ENCODE results near the gene BCAS3. TPM values are rescaled to one million over a fixed set of nuclear protein-coding genes. Genes with fewer than 3 reads are reported as not detected.
"Not testable (repeated sequence)": the region's sequence is repeated elsewhere in the genome, so short reads cannot be mapped to it uniquely, and the experiment has no call there.

Gene BCAS3
- total RNA-seq, 6 experiments from 2014 or later = 9.2 to 22.1 (median 14.2) TPM

DNA sequence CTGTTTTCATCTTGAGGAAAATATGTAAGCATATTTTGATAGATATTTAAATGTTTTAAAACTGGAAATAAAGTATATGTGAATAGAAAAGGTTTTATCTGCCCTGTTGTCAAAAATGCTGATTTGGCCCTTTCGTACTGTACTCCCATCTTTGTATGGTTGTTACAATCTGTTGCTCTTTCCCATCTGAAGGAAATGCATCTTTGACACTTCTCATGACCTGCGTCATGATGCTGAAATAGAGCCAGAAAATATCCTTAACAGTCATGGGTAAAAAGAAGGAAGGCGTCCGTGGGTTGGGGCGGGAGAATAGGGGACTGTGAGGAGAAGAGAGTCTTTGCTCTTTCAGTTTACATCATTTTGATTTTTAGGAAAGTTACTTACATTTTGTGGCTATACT lies 327.7 kb downstream of the BCAS3 start:
- H3K27ac ChIP-seq = no peak overlapping the region

DNA sequence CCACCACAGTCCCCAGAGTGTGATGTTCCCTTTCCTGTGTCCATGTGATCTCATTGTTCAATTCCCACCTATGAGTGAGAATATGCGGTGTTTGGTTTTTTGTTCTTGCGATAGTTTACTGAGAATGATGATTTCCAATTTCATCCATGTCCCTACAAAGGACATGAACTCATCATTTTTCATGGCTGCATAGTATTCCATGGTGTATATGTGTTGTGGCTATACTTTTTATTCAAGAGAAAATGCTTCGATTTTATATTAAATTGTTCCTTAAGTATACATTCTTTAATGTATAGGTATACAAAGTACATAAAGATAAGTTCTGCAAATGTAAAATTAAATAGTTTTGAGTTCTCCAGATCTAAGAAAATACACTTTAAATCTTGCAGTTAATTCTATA lies 328.3 kb downstream of the BCAS3 start:
- H3K27me3 ChIP-seq; H3K36me3 ChIP-seq; H3K4me1 ChIP-seq; ATAC-seq; H3K4me3 ChIP-seq; H3K9me3 ChIP-seq; DNase-seq; H3K27ac ChIP-seq; intact Hi-C loops (cut with DNase I): not testable (repeated sequence)
- 86% methylated on average over 3 of the region's 3 CpGs for WGBS (ENCODE audit: insufficient coverage, low coverage, low lambda C conversion rate, missing lambda C conversion rate)

More for the DNA sequence above, 327.7 kb downstream of the BCAS3 start:
- no peaks in the 10 kb centered on the region for H3K36me3 ChIP-seq
- TF ChIP-seq, protein P1, sequence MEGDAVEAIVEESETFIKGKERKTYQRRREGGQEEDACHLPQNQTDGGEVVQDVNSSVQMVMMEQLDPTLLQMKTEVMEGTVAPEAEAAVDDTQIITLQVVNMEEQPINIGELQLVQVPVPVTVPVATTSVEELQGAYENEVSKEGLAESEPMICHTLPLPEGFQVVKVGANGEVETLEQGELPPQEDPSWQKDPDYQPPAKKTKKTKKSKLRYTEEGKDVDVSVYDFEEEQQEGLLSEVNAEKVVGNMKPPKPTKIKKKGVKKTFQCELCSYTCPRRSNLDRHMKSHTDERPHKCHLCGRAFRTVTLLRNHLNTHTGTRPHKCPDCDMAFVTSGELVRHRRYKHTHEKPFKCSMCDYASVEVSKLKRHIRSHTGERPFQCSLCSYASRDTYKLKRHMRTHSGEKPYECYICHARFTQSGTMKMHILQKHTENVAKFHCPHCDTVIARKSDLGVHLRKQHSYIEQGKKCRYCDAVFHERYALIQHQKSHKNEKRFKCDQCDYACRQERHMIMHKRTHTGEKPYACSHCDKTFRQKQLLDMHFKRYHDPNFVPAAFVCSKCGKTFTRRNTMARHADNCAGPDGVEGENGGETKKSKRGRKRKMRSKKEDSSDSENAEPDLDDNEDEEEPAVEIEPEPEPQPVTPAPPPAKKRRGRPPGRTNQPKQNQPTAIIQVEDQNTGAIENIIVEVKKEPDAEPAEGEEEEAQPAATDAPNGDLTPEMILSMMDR (IDR thresholded peaks at IDR 0.05) = no peak
- no peak for TF ChIP-seq POLR2A (IDR thresholded peaks at IDR 0.05)
- no peaks in the 10 kb centered on the region for H3K4me1 ChIP-seq
- peak; percentile 58 to 76 (median 68) for ATAC-seq
- 70% methylated on average over 5 of the region's 5 CpGs for WGBS (ENCODE audit: insufficient coverage, low coverage, low lambda C conversion rate, missing lambda C conversion rate)
- no peaks in the 10 kb centered on the region for H3K9me3 ChIP-seq
- H3K4me3 ChIP-seq = no peak overlapping the region
- DNase-seq = peak in 1 of 3 donors; percentile 25
- intact Hi-C loops (cut with DNase I) = no loop called here
- H3K27me3 ChIP-seq = no peaks in the 10 kb centered on the region

DNA sequence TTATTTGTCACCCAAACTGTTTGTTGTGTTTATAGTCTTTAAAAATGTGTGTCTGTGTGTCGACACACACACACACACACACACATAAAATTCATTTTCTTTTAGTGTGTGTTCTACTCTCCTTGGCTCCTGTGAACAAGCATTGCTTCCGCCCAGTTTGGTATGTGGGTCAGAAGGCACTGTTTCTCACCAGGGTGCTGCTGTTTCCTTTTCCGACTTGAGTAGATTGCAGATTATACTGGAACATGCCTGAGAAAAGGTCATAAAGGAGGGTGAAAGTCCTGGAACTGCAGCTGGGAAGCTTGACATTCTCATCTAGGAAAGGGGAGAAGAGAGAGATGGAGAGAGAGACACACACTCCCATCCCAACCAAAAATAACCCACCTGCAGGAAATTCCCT lies 330.3 kb downstream of the BCAS3 start:
- no peaks in the 10 kb centered on the region for H3K4me1 ChIP-seq
- 81% methylated on average over 3 of the region's 3 CpGs for WGBS (ENCODE audit: insufficient coverage, low coverage, low lambda C conversion rate, missing lambda C conversion rate)
- no peaks in the 10 kb centered on the region for H3K27me3 ChIP-seq
- ATAC-seq = peak; percentile 55 to 79 (median 67)
- H3K9me3 ChIP-seq = no peaks in the 10 kb centered on the region
- H3K36me3 ChIP-seq = no peaks in the 10 kb centered on the region
- no peak overlapping the region for H3K27ac ChIP-seq
- no peak for TF ChIP-seq POLR2A (IDR thresholded peaks at IDR 0.05)
- TF ChIP-seq, protein P1 (IDR thresholded peaks at IDR 0.05) = no peak
- H3K4me3 ChIP-seq = no peak overlapping the region
- DNase-seq = no peak
- intact Hi-C loops (cut with DNase I) = no loop called here

DNA sequence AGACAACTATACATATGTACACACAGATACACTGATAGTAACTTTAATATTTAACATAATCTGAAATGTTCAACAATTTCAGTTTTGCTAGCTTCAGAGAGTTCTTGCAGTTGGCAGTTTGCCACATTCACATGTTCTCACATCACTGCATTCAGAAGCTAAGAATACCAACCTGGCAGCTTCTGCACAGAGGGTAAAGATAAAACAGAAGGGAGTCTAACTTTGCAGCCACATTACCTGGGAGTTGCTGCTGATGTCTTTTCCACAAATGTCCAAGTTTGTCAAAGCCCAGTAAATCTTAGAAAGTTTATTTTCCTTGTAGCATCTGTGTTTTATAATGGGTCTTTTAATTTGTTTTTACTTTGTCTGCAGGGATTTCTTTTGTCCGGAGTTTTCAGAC lies 332.0 kb downstream of the BCAS3 start:
- no peaks in the 10 kb centered on the region for H3K4me1 ChIP-seq
- H3K4me3 ChIP-seq = no peak overlapping the region
- DNase-seq (no peak), ATAC-seq (no peak)
- WGBS (ENCODE audit: insufficient coverage, low coverage, low lambda C conversion rate, missing lambda C conversion rate) = 81% methylated on average over 1 of the region's 1 CpG
- no peaks in the 10 kb centered on the region for H3K36me3 ChIP-seq
- no peaks in the 10 kb centered on the region for H3K9me3 ChIP-seq
- TF ChIP-seq POLR2A (IDR thresholded peaks at IDR 0.05) = no peak
- TF ChIP-seq, protein P1 (IDR thresholded peaks at IDR 0.05) = no peak
- intact Hi-C loops (cut with DNase I) = no loop called here
- H3K27me3 ChIP-seq = no peaks in the 10 kb centered on the region
- no peak overlapping the region for H3K27ac ChIP-seq

DNA sequence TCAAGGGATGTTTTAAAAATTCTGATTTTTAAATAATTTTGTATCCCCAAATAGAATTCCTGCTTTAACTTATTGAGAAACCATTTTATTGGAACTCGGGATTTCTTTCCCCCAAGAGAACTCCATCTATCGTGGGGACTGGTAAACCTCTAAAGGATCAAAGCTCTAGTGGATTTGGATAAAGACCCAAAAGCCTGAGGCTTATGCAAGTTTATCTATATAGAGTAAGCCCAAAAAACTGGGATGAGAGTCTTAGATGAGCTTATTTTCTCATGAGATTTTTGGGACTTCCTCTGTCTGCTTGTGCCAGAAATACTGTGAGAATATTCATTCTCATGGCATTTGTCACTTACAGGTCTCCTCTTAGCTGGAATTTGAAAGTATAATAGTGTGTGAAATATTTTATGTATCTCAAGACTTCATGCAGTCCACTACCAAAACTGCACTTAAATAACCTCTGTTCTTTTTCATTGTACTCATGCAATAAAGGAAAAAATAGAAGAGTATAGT lies 333.1 kb downstream of the BCAS3 start:
- WGBS (ENCODE audit: insufficient coverage, low coverage, low lambda C conversion rate, missing lambda C conversion rate) = 80% methylated on average over 2 of the region's 2 CpGs

More for the DNA sequence above, 333.1 kb downstream of the BCAS3 start:
- H3K27me3 ChIP-seq = no peaks in the 10 kb centered on the region
- H3K4me3 ChIP-seq = no peak overlapping the region
- TF ChIP-seq, protein P1 (IDR thresholded peaks at IDR 0.05) = no peak
- no peak for TF ChIP-seq POLR2A (IDR thresholded peaks at IDR 0.05)
- no peaks in the 10 kb centered on the region for H3K36me3 ChIP-seq
- intact Hi-C loops (cut with DNase I) = no loop called here
- H3K4me1 ChIP-seq = no peaks in the 10 kb centered on the region
- DNase-seq = no peak
- no peak overlapping the region for H3K27ac ChIP-seq
- ATAC-seq = no peak
- no peaks in the 10 kb centered on the region for H3K9me3 ChIP-seq
